ENCODE data around the gene OR8G1.
"Not testable (repeated sequence)": the region's sequence is repeated elsewhere in the genome, so short reads cannot be mapped to it uniquely, and the experiment has no call there.

Gene OR8G1

GRCh38 chr11:124249869-124250268, 9.0 kb downstream of the OR8G1 start:
- not testable (repeated sequence) for DNase-seq

GRCh38 chr11:124256076-124256475, 15.2 kb downstream of the OR8G1 start, which contains the start of gene OR8G5:
TSS of gene OR8G5 (plus strand) at chr11:124256376. CDS start at chr11:124264932, 8,556 bp downstream.
- DNase-seq = no peak

GRCh38 chr11:124265041-124265440, 24.1 kb downstream of the OR8G1 start:
- DNase-seq = not testable (repeated sequence)

- not testable (repeated sequence) for DNase-seq
Measured at GRCh38 chr11:124270886-124271285, 30.0 kb downstream of the OR8G1 start.

- no peak for DNase-seq
Measured at GRCh38 chr11:124274000-124274399, 33.1 kb downstream of the OR8G1 start.

GRCh38 chr11:124276081-124276480, 35.2 kb downstream of the OR8G1 start:
- DNase-seq = no peak

GRCh38 chr11:124277207-124277606, 36.3 kb downstream of the OR8G1 start:
- DNase-seq = no peak

GRCh38 chr11:124277804-124278203, 36.9 kb downstream of the OR8G1 start:
- no peak for DNase-seq

- DNase-seq = no peak
Measured at GRCh38 chr11:124278261-124278660, 37.4 kb downstream of the OR8G1 start.

GRCh38 chr11:124285610-124286344, 44.9 kb downstream of the OR8G1 start:
- DNase-seq = no peak

- DNase-seq = no peak
Measured at GRCh38 chr11:124294687-124295086, 53.8 kb downstream of the OR8G1 start.

GRCh38 chr11:124296016-124296415, 55.1 kb downstream of the OR8G1 start:
- no peak for DNase-seq

- no peak for DNase-seq
Measured at GRCh38 chr11:124297921-124298320, 57.0 kb downstream of the OR8G1 start.

GRCh38 chr11:124301548-124301947, 60.7 kb downstream of the OR8G1 start:
- no peak for DNase-seq

- DNase-seq = no peak
Measured at GRCh38 chr11:124302347-124303125, 61.6 kb downstream of the OR8G1 start.

Data from activated CD4-positive, alpha-beta T cell treated with anti-CD3 and anti-CD28 coated beads for 48 hours (primary cell).